HEK293T (cell line): ENCODE results near the gene LYAR.

ENCODE experiments used
- ARNT ChIP-seq: fragments of 450-650 bp; IDR thresholded peaks from 2 replicates; pipeline ENCODE4 v1.6.1; 2017; ENCODE audit warnings: mild to moderate bottlenecking
- BHLHE40 ChIP-seq: fragments of 450-650 bp; IDR thresholded peaks from 2 replicates; pipeline ENCODE4 v1.6.1; 2016; ENCODE audit warnings: mild to moderate bottlenecking, moderate library complexity, borderline replicate concordance
- ELF4 ChIP-seq: fragments of 450-650 bp; IDR thresholded peaks from 2 replicates; pipeline ENCODE4 v1.6.1; 2017; ENCODE audit warnings: antibody characterized with exemption
- FOXA1 ChIP-seq: fragments of 450-650 bp; IDR thresholded peaks from 2 replicates; pipeline ENCODE4 v1.6.1; 2016; ENCODE audit warnings: mild to moderate bottlenecking
- FOXM1 ChIP-seq: fragments of 450-650 bp; IDR thresholded peaks from 2 replicates; pipeline ENCODE4 v1.6.1; 2017; ENCODE audit warnings: mild to moderate bottlenecking, borderline replicate concordance
- HDGF ChIP-seq: fragments of 450-650 bp; IDR thresholded peaks from 2 replicates; pipeline ENCODE4 v1.6.1; 2017; ENCODE audit warnings: antibody characterized with exemption, borderline replicate concordance
- L3MBTL2 ChIP-seq: fragments of 450-650 bp; conservative IDR thresholded peaks from 2 replicates; pipeline ENCODE4 v1.6.1; 2016; ENCODE audit warnings: mild to moderate bottlenecking
- LEF1 ChIP-seq: fragments of 450-650 bp; IDR thresholded peaks from 2 replicates; pipeline ENCODE4 v1.6.1; 2017; ENCODE audit warnings: mild to moderate bottlenecking, borderline replicate concordance
- PKNOX1 ChIP-seq: fragments of 450-650 bp; IDR thresholded peaks from 2 replicates; pipeline ENCODE4 v1.6.1; 2016
- SP1 ChIP-seq: fragments of 450-650 bp; IDR thresholded peaks from 2 replicates; pipeline ENCODE4 v1.6.1; 2017
- SUZ12 ChIP-seq: fragments of 450-650 bp; IDR thresholded peaks from 2 replicates; pipeline ENCODE4 v1.6.1; 2016; ENCODE audit warnings: mild to moderate bottlenecking
- TARDBP ChIP-seq: fragments of 450-650 bp; IDR thresholded peaks from 2 replicates; pipeline ENCODE4 v1.6.1; 2016

DNA sequence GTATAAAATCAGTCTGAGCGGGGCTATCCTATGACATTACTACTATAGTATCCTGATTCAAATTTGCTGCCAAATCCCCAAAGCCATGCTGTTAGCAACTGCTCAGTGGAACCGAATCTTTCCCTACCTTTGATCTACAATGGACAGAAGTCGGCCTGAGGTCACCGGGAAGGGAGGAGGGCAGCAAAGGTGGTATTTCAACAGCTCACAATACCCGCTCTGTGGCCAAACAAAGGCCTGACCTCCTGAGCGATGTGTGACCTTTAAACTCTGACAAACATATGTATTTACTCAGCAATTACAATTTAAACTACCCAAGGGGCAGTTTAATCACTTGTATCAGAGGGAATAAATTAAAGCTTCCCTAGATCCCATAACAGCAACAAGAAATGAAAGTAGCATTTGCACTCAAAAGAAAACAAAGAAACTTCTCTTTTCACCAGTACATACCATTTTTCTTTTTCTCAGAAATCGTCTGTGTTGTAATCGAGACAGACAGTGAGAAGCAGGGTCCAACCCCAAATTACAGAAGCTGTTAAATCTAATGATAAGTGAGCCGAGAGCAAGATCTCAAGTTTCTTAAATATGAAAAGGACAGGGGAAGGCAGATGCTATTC, 30.4 kb downstream of the LYAR start:
- TF ChIP-seq ELF4 (no peak), FOXM1 (no peak), ARNT (no peak), FOXA1 (no peak), BHLHE40 (no peak), TARDBP (no peak), L3MBTL2 (no peak), SP1 (no peak), LEF1 (no peak), PKNOX1 (no peak), HDGF (no peak), SUZ12 (no peak)
